HepG2 (cell line): ENCODE data around the gene BCO1.
A peak's percentile ranks its signal among the peaks of the same experiment; 100 is the strongest.

Source experiments
- CTCF ChIP-seq: sonication (generic); formaldehyde crosslinking; IDR thresholded peaks from 2 replicates; pipeline ENCODE4 v1.5.0; 2020; ENCODE audit warnings: mild to moderate bottlenecking, missing genetic modification reagents, moderate library complexity
- E2F1 ChIP-seq: sonication (generic); formaldehyde crosslinking; IDR thresholded peaks from 2 replicates; pipeline ENCODE4 v1.5.0; 2020; ENCODE audit warnings: missing genetic modification reagents
- ELF4 ChIP-seq: sonication (generic); formaldehyde crosslinking; IDR thresholded peaks from 2 replicates; pipeline ENCODE4 v1.5.0; 2020; ENCODE audit warnings: missing genetic modification reagents, mild to moderate bottlenecking, moderate library complexity, borderline replicate concordance
- EZH2 ChIP-seq: conservative IDR thresholded peaks from 2 replicates; pipeline ENCODE4 v1.6.1; 2012; ENCODE audit warnings: mild to moderate bottlenecking, low read depth, low read length, moderate library complexity
- LRRFIP1 ChIP-seq: sonication (generic); formaldehyde crosslinking; conservative IDR thresholded peaks from 2 replicates; pipeline ENCODE4 v1.4.0; 2020; ENCODE audit warnings: missing genetic modification reagents
- POLR2AphosphoS2 ChIP-seq: IDR thresholded peaks from 2 replicates; pipeline ENCODE4 v1.6.1; 2011; ENCODE audit warnings: low read depth, low read length, improper control_type of control experiment
- ZBTB26 ChIP-seq: IDR thresholded peaks from 2 replicates; pipeline ENCODE4 v1.6.1; 2016; ENCODE audit warnings: missing compliant biosample characterization, missing genetic modification reagents, borderline replicate concordance

GRCh38 chr16:81237942-81238295 is 570 bp upstream of the BCO1 start:
- no peak for TF ChIP-seq LRRFIP1 (CRISPR knock-in tag)
- TF ChIP-seq POLR2AphosphoS2: no peak
- 0 out of 2 replicates have a peak, but pooled peaks have one; percentile 37 for TF ChIP-seq ELF4 (CRISPR knock-in tag)
- TF ChIP-seq ZBTB26 (CRISPR knock-in tag): no peak
- TF ChIP-seq EZH2: no peak
- no peak for TF ChIP-seq CTCF
- no peak for TF ChIP-seq E2F1 (CRISPR knock-in tag)
